ENCODE measurements around the gene SOBP. TPM values are rescaled to one million over a fixed set of nuclear protein-coding genes. Genes with fewer than 3 reads are reported as not detected.
"Not testable (repeated sequence)": the region's sequence is repeated elsewhere in the genome, so short reads cannot be mapped to it uniquely, and the experiment has no call there.

SOBP gene
- total RNA-seq, 2 donors from 2014 or later: 10.3 to 11.1 TPM

DNA sequence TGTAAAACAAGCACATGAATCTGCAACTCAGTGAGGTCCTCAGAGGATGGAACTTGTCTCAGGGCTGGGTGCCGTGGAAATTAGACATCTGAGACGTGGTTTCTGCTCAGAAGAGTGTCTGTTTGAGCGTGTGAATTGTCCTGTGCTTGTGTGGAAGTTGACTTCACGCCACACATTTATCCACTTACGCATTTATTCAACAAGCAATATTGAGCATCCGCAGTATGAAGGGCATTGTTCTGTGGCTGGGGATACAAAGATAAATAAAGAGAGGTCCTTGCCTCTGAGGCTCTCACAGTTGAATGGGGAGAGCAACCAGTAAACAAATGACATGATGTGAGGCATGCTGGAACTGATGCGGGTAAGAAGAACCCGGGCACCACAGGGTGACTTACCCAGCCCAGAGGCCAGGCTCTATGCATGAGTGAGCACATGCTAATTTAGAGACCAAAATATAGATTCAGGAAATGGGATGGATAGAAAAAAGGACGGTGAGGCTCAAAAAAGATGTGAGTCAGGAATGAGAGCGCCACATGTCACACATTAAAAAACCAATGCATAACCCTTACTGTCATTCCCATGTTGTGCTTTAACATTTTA lies 60.4 kb downstream of the SOBP start:
- H3K36me3 ChIP-seq: no peaks in the 10 kb centered on the region
- H3K27me3 ChIP-seq (replicated peaks; ENCODE audit: insufficient read depth): no peaks in the 10 kb centered on the region
- no peaks in the 10 kb centered on the region for H3K4me1 ChIP-seq (ENCODE audit: control insufficient read depth in 1 of 2, low read depth in 2 of 2)
- DNase-seq (ENCODE audit: low spot score): no peak
- H3K27ac ChIP-seq: no peak overlapping the region
- no peaks in the 10 kb centered on the region for H3K9me3 ChIP-seq
- TF ChIP-seq, protein P1, sequence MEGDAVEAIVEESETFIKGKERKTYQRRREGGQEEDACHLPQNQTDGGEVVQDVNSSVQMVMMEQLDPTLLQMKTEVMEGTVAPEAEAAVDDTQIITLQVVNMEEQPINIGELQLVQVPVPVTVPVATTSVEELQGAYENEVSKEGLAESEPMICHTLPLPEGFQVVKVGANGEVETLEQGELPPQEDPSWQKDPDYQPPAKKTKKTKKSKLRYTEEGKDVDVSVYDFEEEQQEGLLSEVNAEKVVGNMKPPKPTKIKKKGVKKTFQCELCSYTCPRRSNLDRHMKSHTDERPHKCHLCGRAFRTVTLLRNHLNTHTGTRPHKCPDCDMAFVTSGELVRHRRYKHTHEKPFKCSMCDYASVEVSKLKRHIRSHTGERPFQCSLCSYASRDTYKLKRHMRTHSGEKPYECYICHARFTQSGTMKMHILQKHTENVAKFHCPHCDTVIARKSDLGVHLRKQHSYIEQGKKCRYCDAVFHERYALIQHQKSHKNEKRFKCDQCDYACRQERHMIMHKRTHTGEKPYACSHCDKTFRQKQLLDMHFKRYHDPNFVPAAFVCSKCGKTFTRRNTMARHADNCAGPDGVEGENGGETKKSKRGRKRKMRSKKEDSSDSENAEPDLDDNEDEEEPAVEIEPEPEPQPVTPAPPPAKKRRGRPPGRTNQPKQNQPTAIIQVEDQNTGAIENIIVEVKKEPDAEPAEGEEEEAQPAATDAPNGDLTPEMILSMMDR (IDR thresholded peaks at IDR 0.05): no peak
- H3K4me3 ChIP-seq: no peak overlapping the region
- ATAC-seq (ENCODE audit: insufficient number of reproducible peaks, low FRiP score, low read depth): no peak

GRCh38 chr6:107550906-107551305 lies 61.0 kb downstream of the SOBP start:
- H3K4me3 ChIP-seq: no peak overlapping the region
- TF ChIP-seq, protein P1 (IDR thresholded peaks at IDR 0.05): no peak
- no peaks in the 10 kb centered on the region for H3K27me3 ChIP-seq (replicated peaks; ENCODE audit: insufficient read depth)
- no peaks in the 10 kb centered on the region for H3K9me3 ChIP-seq
- no peak overlapping the region for H3K27ac ChIP-seq
- DNase-seq (ENCODE audit: low spot score) (no peak), ATAC-seq (ENCODE audit: insufficient number of reproducible peaks, low FRiP score, low read depth) (no peak)
- H3K36me3 ChIP-seq: no peaks in the 10 kb centered on the region
- no peaks in the 10 kb centered on the region for H3K4me1 ChIP-seq (ENCODE audit: control insufficient read depth in 1 of 2, low read depth in 2 of 2)

DNA sequence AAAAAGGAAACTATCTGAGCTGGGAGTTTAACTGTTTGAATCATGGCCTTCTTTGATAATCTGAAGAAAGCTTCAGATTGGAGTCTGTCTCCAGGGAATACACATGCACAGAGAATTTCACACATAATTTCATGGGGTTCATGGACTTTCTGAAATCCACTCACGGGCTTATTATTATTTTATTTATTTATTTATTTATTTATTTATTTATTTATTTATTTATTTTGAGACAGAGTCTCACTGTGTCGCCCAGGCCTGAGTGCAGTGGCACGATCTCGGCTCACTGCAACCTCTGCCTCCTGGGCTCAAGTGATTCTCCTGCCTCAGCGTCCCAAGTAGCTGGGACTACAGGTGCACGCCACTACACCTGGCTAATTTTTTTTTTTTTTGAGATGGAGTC lies 63.2 kb downstream of the SOBP start:
- not testable (repeated sequence) for DNase-seq (ENCODE audit: low spot score); H3K4me3 ChIP-seq; H3K4me1 ChIP-seq (ENCODE audit: control insufficient read depth in 1 of 2, low read depth in 2 of 2); ATAC-seq (ENCODE audit: insufficient number of reproducible peaks, low FRiP score, low read depth); H3K27me3 ChIP-seq (replicated peaks; ENCODE audit: insufficient read depth); H3K9me3 ChIP-seq; H3K36me3 ChIP-seq; H3K27ac ChIP-seq

DNA sequence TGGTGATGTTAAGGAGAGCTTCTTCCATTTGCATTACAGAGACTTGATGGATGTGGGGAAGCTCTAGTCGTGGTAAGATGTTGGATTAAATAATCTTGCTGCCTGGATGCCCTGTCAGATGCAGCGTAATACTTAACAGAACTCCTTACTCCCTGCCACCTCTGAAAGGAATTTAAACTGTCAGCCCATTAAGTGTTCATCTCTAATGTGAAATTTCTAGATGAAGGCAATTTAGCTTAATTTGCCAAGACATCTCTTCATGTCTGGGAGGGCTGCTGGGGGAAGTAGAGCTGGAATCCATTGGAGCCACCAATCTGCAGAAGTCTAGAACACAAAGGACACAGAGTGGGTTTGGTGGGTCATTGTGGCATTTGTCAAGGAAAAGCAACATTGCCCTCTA lies 64.4 kb downstream of the SOBP start:
- no peak for ATAC-seq (ENCODE audit: insufficient number of reproducible peaks, low FRiP score, low read depth)
- TF ChIP-seq, protein P1 (IDR thresholded peaks at IDR 0.05): no peak
- H3K4me3 ChIP-seq: no peak overlapping the region
- H3K36me3 ChIP-seq: no peaks in the 10 kb centered on the region
- no peaks in the 10 kb centered on the region for H3K4me1 ChIP-seq (ENCODE audit: control insufficient read depth in 1 of 2, low read depth in 2 of 2)
- no peak overlapping the region for H3K27ac ChIP-seq
- H3K27me3 ChIP-seq (replicated peaks; ENCODE audit: insufficient read depth): no peaks in the 10 kb centered on the region
- H3K9me3 ChIP-seq: no peaks in the 10 kb centered on the region
- no peak for DNase-seq (ENCODE audit: low spot score)

DNA sequence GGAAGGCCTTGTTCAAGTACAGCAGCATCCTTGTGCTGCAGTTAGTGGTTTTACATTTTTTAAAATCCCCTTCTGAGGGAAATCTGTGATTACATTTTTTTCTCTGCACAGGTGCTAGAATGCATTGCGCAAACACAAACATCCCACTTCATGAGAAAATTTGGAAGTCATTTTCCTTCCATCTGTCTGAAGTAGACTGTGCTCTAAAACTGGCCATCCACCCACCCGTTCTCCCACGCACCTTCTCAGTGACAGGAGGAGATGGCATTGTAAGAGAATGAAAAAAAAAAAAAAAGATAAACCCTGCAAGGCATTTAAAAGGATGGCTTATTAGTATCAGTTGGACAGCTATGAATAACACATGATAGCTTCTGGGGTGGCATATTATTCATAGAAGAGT lies 65.0 kb downstream of the SOBP start:
- Histone ChIP-seq H3K4me3 (no peak overlapping the region), H3K36me3 (no peaks in the 10 kb centered on the region), H3K9me3 (no peaks in the 10 kb centered on the region), H3K4me1 (ENCODE audit: control insufficient read depth in 1 of 2, low read depth in 2 of 2) (no peaks in the 10 kb centered on the region), H3K27me3 (replicated peaks; ENCODE audit: insufficient read depth) (no peaks in the 10 kb centered on the region), H3K27ac (no peak overlapping the region)
- ATAC-seq (ENCODE audit: insufficient number of reproducible peaks, low FRiP score, low read depth) (no peak), DNase-seq (ENCODE audit: low spot score) (no peak)
- TF ChIP-seq, protein P1 (IDR thresholded peaks at IDR 0.05): no peak

DNA sequence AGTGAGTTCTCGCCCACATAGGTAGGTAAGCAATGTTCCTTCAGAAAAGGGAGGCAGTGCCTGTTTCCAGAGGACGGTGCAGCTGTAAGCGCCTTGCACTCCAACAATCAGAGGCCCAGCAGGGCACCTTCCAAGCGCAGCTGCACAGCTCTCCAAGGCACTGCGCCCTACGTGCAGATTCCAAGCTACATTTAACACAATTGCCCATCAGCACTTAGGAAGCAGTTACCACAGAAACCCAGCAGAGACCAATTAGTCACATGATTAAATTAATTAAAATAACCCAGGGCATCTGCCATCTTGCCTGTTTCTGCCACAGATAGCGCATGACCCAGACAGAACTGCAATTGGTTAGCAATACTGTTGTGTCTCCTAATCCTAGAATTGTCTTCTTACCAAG lies 65.5 kb downstream of the SOBP start:
- peaks cover 0 to 3% of the 10 kb centered on the region in 2 donors for H3K4me1 ChIP-seq (ENCODE audit: control insufficient read depth in 1 of 2, low read depth in 2 of 2)
- no peaks in the 10 kb centered on the region for H3K27me3 ChIP-seq (replicated peaks; ENCODE audit: insufficient read depth)
- H3K4me3 ChIP-seq: no peak overlapping the region
- H3K9me3 ChIP-seq: no peaks in the 10 kb centered on the region
- DNase-seq (ENCODE audit: low spot score) (no peak), ATAC-seq (ENCODE audit: insufficient number of reproducible peaks, low FRiP score, low read depth) (no peak)
- TF ChIP-seq, protein P1 (IDR thresholded peaks at IDR 0.05): no peak
- no peak overlapping the region for H3K27ac ChIP-seq
- no peaks in the 10 kb centered on the region for H3K36me3 ChIP-seq
